Middle frontal gyrus (tissue), 1 donor: Measurements from ENCODE around the gene THBS2.
"Not testable (repeated sequence)": the region's sequence is repeated elsewhere in the genome, so short reads cannot be mapped to it uniquely, and the experiment has no call there.

Source experiments
- DNase-seq: peaks from one replicate; pipeline ENCODE4 v3.0.0-alpha.2; 2015; ENCODE audit warnings: low spot score; ENCODE audit errors: extremely low spot score

The THBS2 gene

DNA sequence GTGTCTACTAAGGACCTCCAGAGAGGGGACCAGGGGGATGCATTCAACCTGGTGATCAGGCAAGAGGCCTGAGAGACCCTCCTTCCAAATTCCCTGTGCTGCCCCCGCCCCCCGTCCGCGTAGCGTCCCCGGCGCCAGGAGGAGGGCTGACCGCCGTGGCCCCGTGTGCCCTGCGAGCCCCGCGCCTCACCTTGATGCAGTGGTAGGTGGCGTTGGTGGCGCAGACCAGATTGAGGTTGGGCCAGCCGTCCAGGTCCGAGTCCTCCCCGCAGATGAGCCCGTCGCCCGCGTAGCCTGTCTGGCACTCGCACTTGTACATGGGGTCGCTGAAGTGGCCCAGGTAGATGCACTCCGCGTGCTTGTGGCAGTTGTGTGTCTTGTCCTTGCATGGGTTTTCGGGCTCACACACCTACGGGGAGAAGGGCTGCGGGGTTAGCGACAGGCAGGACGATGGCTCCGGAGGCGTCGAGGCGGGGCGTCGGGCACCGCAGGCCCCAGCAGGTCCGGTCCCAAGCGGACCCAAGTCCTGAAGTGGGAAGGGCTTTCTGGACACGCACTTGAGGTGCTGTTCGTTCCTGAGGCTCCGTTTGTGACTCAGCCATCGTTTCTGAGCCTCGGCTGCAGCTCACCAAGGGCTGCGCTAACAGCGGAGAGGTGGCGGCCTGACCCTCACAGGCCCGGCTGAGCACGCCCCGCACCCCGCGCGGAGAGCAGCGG is 21.7 kb downstream of the THBS2 start:
- no peak for DNase-seq

DNA sequence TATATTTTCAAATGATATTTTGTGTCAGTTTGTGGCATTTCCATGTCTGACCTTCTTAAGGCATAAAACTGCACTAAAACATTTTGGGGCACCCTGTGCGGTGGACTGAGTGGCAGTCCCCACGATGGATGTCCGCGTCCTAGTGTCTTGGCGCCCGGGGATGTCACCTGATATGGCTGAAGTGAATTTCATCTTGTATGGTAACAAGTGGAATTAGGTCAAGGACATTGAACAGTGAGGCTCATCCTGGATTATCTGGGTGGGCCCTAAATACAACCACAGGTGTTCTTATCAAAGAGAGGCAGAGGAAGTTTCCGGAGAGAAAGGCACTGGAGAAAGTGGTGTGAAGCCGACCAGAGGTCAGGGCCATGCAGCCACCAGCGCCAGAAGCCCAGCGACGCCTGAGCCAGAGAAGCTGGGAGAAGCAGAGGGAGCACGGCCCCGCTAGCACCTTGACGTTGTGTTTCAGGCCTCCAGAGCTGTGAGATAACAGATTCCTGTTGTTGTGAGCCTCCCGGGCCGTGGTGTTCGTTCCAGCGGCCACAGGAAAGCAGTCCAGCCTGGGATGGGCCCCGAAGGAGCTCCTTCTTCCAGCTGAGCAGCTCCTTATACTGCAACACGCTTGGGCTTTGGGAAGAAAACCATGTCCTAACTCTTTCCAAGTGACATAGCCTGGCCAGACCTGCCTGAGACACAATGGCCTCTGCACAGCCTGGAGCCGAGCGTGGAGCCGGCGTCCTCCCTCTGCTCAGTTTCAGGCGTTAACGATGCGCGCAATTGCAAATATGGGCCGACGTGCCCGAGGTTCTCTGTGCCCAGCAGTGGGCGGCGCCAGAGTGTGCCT is 22.5 kb downstream of the THBS2 start:
- DNase-seq: no peak

DNA sequence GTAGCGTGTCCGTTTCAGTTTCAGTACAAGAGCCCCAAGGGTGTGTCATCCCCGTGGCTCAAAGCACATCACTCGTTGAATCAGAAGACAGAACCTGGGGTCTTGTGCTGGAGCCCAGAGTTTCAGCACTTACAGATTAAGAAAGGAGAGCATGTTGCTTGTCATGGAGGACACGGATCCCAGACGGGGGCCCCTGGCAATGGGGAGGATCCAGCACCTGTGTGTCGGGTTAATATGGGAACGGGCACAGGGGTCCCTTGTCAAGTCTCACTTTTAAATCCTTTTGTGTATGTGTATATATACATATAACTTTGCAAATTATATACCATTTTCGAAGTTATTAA is 23.4 kb downstream of the THBS2 start:
- DNase-seq: no peak

DNA sequence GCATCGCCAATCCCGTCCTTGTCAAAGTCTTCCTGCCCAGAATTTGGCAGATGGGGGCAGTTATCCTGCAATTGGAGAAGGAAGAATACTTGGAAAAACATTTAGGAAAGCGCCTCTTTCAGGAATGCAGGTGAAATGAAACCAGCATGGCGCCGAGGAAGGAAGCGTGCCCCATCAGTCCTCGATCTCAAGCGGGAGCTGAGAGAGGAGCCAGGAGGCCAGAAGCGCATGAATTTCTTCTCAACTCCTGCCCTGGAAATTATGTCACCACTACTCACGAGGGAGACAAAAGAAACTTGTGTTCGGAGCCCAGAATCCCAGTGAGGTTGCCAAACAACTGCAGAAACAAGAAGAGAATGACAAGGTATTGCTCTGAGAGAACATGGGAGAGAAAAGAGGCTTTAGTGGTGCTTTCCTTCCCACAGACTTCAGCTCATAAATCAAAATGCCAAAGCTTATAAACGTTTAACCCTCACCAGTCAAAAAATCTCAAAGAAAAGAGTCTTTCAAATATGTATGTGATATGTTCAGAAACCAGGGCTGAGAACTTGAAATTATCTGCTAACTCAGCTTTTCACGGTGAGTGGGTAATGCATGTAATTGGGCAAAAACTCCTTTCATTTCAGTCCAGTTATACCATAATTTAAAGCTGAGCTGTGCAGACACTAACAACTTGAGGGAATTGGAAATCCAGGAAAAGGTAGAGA is 23.9 kb downstream of the THBS2 start:
- DNase-seq: peak; percentile 17

DNA sequence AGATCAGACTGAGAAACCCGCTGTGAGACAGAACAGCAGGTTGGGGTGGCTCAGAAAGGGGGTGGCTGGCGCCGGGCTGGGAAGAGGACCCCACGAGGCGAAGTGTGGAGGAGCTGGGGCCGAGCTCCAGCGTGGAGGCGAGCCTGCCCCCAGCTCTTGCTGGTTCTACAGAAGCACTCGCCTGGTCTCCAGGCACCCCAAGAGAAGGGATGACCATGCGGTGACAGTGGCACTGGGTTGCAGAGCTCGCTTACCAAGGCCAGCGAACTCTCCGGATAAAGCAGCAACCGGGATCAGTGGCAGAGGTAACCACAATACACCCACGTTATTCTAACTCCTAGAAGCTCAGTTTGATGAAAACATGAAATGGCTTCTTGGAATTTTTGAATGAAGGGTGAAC is 26.5 kb downstream of the THBS2 start:
- DNase-seq: no peak

DNA sequence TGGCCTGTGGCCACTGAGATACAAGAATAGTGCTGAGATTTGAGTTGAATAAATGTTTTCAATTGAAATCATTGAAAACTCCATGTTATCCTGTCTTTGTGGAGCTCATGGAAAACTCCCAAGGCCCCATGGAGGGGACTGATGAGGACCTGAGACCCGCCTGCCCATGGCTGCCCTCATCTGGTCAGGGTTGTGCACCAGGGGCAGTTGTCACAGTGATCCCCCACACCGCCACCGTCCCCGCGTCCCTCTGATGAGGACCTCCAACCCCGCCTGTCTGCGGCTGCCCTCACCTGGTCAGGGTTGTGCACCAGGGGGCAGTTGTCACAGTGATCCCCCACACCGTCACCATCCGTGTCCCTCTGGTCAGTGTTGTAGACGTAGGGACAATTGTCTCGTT is 27.8 kb downstream of the THBS2 start:
- no peak for DNase-seq

DNA sequence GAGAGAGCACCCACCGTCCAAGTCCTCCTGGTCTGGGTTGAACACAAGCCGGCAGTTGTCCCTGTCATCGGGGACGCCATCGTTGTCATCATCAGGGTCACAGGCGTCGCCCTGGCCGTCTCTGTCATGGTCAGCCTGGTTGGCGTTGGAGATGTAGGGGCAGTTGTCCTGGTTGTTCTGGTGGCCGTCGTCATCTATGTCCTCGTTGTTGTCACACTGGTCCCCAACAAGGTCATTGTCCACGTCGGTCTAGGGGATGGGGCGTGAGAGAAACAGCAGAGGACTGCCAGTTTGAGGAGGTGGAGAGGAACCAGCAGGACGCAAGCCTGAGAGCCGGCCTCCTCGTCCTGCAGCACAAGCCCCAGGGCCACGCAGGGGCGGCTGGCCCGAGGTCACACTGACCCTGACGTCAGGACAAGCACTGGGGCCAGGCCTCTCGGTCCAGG is 28.5 kb downstream of the THBS2 start:
- DNase-seq: no peak

DNA sequence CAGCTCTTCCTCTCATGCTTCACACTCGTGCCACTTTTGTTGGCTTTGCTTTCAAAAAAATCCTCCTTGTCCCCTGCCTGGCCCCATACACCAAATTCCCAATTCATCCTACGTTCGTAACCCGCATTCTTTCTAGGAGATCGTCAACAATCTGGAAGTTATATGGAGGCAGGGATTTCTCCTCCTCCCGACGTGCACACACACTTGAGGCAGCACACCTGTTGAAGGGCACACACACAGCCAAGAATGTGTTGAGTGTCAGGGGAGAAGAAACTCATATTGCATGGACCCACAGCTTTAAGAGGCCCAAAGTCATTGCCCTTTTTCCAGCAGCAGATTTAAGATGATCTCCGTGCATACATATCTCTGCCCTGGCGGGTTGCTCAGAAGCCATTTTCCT is 28.9 kb downstream of the THBS2 start:
- no peak for DNase-seq

DNA sequence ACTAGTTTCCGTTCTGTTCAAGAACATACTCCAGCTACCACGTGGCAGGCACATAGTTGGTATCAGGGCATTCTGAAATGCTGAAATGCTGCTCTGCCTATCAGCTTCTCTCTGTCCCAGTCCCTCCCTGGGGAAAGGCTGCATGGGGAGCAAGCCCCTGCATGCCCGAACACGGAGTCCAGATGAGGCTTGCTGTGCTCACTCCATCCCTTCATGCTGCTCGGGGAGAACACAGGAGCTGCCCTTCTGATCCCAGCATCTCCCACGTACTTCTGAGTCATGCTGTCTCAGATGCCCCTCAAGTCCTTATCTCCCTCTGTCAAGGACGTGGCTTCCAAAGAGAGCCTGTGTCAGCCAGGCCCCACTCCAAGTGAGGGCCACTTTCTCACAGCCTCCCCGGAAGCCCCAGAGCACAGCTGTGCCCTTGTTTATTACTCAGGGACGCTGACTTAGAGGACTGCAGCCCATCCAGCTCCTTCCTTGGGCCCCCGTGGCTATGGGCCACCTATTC is 29.4 kb downstream of the THBS2 start:
- no peak for DNase-seq

DNA sequence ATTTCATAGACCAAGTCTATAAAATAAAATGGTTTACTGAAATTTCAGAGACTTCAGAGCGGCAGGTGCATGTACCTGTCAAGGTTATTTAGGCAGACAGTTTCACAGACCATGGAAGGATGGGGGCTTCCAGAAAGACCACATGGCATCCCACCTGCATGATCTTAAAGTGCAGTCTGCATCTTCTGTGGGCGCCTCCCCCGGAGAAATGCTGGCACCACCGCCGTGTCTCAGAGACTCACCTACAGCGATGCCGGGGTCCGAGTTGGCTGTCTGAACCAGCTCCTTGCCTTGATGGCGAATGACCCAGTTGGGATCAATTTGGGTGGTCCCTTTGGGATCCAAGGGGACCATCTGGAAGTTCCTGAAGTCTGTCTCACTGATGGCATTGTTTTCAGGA is 30.6 kb downstream of the THBS2 start:
- DNase-seq: no peak

DNA sequence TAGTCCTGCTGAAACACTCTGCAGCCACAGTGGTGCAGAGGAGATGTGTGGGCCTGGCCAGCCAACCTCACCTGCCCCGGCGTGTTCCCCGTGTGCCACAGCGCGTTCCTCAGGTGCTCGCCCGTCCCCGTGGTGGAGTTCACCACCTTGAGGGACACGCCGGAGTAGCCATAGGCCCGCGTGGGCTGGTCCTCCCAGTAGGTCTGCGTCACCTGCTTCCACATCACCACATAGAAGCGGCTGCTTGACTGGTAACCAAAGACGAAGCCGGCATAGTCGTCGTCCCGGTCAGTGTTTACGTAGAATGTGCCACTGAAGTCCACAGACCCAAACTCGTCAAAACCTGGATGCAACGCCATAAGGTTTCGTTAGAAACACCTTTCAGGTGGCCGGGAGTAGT is 31.5 kb downstream of the THBS2 start:
- DNase-seq: no peak

DNA sequence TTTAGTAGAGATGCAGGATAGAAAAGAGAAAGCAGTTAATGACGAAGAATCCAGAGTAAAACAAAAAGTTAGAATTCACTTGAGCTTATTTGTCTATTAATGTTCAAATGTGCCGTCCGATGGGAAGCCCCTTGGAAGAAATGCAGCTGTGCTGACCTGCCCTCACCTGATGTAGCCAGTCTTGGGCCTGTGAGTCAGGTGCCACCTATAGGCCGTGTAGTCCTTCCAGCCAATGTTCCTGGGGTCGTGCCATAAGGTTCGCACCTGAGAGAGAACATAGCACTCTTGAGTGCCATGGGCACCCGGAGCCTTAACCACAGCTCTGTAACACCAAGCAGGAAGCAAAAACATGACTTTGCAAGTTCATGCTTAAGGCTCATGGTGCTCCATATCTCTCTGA is 32.4 kb downstream of the THBS2 start:
- no peak for DNase-seq

DNA sequence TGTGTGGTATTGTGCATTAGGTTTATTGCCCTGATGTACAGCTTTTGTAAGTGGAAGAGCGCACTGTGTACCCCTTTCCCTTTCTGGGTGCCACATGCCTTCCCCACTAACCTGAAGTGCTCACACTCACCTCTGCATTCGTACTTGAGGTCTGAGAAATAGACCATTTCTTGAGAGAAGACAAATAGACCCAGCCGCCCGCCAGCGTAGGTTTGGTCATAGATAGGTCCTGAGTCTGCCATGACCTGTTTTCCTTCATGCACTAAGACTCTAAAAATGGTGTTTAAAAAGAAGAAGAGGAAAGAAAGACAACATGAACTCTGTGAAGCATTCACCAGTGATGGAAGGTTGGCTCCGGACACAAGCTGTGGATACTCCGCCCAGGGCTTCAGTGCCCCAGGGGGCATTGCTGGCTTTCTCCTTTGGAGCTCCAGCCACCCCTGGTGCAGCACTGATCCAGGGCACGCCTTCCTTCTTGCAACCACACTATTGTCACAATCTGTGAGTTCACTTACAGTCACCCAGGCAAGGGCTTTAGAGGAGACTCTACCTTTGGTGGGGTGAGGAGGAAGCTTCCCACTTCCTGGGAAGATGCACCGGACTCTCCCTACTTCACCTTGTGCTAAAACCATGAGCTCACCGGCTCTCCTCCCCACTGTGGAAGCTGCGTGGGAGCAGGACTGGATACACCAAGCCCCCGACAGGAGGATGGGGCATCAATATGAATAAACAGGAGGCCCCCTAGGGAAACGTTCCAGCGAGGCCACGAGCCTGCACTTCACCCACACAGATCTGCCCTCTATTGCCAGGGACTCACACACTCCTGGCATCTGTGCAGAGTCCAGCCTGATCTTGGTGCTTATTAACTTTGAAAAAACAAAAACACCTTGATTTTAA is 33.3 kb downstream of the THBS2 start:
- no peak for DNase-seq

DNA sequence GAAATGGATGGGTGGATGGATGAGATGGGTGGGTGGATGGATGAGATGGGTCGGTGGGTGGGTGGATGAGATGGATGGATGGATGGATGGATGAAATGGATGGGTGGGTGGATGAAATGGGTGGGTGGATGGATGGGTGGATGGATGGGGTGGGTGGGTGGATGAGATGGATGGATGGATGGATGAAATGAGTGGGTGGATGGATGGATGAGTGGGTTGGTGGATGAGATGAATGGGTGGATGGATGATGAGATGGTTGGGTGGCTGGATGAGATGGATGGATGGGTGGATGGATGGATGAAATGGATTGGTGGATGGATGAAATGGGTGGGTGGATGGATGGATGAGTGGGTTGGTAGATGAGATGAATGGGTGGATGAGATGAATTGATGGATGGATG is 35.7 kb downstream of the THBS2 start:
- no peak for DNase-seq

DNA sequence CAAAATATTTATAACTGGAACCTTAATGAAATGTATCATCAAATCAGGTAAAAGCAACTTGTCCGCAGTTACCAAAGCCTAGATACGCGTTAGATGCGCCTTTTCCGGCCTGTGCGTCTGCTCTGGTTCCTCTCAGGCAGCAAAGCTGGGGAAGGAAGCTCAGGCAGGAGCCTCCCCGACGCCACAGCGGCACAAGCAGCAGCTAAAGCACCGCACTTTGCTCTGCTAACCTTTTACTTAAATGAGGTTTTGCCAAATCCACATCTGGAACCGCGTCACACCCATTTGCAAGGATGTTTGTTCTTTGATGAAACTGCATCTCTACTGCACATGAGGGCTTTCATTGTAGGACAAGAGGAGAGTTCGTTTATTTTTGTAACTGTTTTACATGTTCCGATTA is 36.8 kb downstream of the THBS2 start:
- DNase-seq: no peak

DNA sequence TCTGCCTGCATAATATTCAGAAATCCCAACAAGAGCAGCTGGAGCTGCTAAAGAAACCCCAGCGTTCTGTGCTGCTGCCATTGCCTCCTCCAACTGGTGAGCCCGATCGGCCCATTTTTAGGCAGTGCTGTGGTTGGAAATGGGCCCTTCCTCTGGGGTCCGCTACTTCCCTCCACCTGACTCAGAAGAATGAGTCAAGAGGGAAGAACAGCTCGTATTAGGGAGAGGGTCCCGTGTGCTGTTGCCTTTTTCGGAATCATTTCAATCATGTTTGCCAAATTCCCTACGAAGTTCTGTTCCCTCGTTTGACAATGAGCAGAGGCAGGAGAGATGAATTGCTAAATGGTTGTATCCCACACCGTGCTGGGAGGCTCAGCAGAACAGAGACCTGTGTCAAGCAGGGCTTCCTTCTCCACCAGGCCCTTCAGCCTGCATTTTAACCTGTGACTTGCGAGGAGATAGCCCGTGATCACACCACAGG is 38.4 kb downstream of the THBS2 start:
- DNase-seq: no peak

DNA sequence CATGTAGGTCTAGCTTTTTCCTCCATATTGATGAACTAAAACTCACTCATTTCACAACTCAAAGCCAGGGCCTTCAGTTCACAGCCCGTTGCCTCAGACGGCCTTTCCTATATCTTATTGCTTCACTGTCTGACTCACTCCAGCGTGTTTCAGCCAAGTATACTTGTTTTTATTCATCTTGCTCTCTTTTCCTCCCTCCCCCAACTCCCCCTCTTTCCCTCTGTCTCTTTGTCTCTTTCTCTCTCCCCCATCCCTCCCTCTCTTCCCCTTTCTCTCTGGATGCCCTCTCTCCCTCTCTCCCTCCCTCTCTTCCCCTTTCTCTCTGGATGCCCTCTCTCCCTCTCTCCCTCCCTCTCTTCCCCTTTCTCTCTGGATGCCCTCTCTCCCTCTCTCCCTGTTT is 38.9 kb downstream of the THBS2 start:
- not testable (repeated sequence) for DNase-seq

DNA sequence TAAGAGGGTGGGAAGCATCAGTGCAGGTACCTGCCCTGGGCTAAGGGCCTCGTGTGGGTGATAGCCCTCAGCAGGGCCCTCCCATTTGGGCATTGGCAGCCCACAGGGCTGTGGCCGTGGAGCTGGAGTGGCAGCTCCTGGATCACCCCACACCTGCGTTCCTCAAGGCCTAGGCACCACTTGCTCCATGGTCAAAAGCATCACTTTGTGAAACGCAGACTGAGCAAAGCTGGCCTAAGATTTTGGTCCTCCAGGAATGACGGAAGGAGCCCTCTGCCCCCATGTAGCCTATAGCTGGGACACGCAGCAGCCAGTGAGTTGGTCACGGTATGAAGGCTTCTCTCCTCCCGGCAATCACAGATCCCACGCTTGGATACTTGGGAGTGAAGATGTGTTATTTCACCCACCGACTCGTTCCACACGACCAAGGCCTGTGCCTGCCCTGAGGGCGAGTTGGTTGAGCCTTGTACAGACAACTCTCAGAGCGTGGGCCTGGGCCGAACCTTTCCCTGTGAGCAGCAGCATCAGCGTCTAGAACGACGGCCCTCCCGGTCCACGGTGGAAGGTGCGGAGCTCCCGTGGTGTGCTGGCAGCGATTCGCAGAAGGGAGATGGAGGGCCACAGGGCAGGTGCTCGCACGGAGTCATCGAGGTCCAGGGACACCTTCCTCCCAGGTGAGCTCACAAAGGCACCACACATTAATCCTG is 39.7 kb downstream of the THBS2 start:
- DNase-seq: no peak

DNA sequence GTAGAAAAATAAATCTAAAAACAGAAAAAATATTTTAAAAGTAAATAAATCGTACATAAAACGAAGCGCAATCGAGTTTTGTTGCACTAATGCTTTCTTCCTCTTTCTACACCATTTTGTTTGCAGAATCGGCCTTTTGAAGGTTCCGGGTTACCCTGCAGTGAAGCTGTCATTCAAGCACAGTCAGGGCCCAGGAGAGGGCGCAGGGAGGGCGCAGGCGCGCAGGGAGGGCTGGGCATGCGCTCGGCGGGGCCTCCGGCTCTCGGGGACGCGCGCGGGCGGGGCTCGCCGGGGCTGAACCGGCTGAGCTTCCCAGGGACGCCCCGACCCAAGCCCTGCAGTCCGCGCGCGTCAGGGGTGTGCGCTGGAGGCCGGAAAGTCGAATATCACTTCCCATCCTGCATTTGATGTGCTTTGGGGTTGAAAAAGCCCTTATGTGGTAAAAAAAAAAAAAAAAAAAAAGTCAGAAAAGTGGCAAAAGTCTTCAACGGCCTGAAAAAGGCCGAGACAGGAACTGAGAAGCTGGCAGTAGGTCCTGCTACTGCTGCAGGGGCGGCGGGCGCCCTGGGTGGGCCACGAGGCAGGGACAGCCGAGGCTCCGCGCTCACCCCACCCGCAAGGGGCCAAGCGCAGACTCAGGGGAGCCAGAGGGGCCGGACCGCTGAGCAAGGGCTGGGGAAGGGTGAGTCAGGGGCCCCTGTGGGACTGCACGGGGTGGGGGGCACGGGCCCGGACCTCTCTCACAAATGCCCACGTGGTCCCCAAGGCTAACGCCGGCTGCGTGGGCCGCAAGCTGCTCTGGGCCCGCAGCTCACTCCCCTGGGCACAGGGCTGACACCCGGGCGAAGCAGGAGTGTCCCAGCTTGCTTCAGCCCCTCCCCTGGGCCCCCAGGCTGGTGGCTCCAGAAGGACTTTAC is 40.5 kb downstream of the THBS2 start:
- peak; percentile 84 for DNase-seq
